RWPE1 (cell line): ENCODE results near the gene PHB1.

Experiments
- CTCF ChIA-PET: fragments of 350-600 bp; sonication (Branson Sonifier 250); formaldehyde crosslinking; extraction: SDS; loops from one replicate; lab custom pipeline; 2021; lab: Yijun Ruan, JAX
- POLR2A ChIA-PET: fragments of 400-600 bp; formaldehyde crosslinking; extraction: SDS; loops from one replicate; lab custom pipeline; 2020; ENCODE audit warnings: antibody characterized with exemption; ENCODE audit not compliant: low non-redundant PET; lab: Yijun Ruan, JAX
- DNase-seq: peaks from one replicate; pipeline ENCODE4 v3.0.0; 2012; ENCODE audit warnings: low spot score
- H3K27ac ChIP-seq: fragments of 450-650 bp; 2 replicates; pipeline ENCODE4 v1.5.1; 2017
- TF ChIP-seq, protein P1 (sequence below): fragments of 450-650 bp; conservative IDR thresholded peaks from 2 replicates; pipeline ENCODE4 v1.5.1; 2017; ENCODE audit warnings: low read depth, mild to moderate bottlenecking

The PHB1 gene

DNA sequence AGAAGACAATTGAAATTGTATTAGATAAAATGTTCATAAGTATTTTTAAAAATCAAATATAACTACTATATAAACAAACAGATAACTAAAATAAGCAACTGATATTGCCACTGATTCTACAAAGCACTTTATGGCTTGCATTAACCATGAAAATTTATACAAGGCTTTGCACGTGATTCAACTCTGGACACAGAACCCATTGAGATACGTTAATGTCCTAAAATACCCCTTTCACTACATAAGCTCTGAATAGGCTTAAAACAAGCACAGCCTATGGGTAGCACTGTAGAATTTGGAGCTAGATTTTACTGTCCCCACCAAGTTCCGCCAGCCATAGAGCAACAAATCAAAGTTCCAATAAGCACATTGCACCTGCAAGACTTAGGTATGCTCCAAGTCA is 57.2 kb downstream of the PHB1 start:
- H3K27ac ChIP-seq: no peak overlapping the region
- CTCF ChIA-PET: interaction anchor here (0.6 to 0.7 kb wide), 2 partner anchors 16 to 43 kb away, joined by 3 read pairs; no protein-coding TSS in a partner anchor
- POLR2A ChIA-PET: no interaction called here
- DNase-seq: no peak
- TF ChIP-seq, protein P1, sequence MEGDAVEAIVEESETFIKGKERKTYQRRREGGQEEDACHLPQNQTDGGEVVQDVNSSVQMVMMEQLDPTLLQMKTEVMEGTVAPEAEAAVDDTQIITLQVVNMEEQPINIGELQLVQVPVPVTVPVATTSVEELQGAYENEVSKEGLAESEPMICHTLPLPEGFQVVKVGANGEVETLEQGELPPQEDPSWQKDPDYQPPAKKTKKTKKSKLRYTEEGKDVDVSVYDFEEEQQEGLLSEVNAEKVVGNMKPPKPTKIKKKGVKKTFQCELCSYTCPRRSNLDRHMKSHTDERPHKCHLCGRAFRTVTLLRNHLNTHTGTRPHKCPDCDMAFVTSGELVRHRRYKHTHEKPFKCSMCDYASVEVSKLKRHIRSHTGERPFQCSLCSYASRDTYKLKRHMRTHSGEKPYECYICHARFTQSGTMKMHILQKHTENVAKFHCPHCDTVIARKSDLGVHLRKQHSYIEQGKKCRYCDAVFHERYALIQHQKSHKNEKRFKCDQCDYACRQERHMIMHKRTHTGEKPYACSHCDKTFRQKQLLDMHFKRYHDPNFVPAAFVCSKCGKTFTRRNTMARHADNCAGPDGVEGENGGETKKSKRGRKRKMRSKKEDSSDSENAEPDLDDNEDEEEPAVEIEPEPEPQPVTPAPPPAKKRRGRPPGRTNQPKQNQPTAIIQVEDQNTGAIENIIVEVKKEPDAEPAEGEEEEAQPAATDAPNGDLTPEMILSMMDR: no peak

DNA sequence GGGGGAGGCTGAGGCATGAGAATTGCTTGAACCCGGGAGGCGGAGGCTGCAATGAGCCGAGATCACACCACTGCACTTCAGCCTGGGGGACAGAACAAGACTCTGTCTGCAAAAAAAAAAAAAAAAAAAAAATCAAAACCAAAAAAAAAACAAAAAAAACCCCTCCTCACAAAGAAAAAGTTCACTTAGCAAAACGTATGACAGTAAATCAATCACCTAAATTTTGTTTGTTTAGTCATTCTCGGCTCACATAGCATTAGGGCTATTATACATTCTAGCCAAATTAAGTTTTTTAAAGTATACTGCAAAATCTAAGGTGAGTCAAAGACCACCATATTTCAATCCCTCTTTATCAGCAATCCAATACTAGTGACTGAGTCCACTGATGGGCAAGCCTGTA is 58.4 kb downstream of the PHB1 start:
- no peak overlapping the region for H3K27ac ChIP-seq
- no peak for DNase-seq
- ChIA-PET CTCF (no interaction called here), POLR2A (no interaction called here)
- TF ChIP-seq, protein P1: no peak
